Natural killer cell (primary cell): ENCODE results near the gene PTPRM. TPM values are rescaled to one million over a fixed set of nuclear protein-coding genes. Genes with fewer than 3 reads are reported as not detected.

Experiments
- ATAC-seq, 3 donors: fragments of 150-1000 bp in 2 of 3; fragments of 200-7000 bp in 1 of 3; cut with Tn5 transposase; 1 replicate in 1 of 3; 2 replicates in 2 of 3; pipeline ENCODE4 v1.10.0; 2021; ENCODE audit warnings: mild to moderate bottlenecking in 2 of 3, moderate library complexity in 2 of 3
- DNase-seq, 2 donors: peaks; one replicate each; pipeline versions ENCODE4 v3.0.0 to v3.0.0-alpha.2; 2013 to 2021; ENCODE audit warnings: mixed read lengths in 1 of 2
- H3K27ac ChIP-seq: one replicate; pipeline ENCODE4 v1.5.1; 2013; ENCODE audit warnings: mild to moderate bottlenecking, low read length
- H3K27me3 ChIP-seq: one replicate; pipeline ENCODE4 v1.6.1; 2013; ENCODE audit warnings: low read length; ENCODE audit not compliant: control insufficient read depth, insufficient read depth
- H3K36me3 ChIP-seq: one replicate; pipeline ENCODE4 v1.6.1; 2013; ENCODE audit warnings: low read length; ENCODE audit not compliant: control insufficient read depth, insufficient read depth
- H3K4me1 ChIP-seq: one replicate; pipeline ENCODE4 v1.6.1; 2013; ENCODE audit warnings: low read length; ENCODE audit not compliant: control insufficient read depth, insufficient read depth
- H3K4me3 ChIP-seq: one replicate; pipeline ENCODE4 v1.5.1; 2013; ENCODE audit warnings: low read length
- H3K9me3 ChIP-seq: one replicate; pipeline ENCODE4 v1.6.1; 2013; ENCODE audit warnings: low read length; ENCODE audit not compliant: control insufficient read depth, insufficient read depth
- H3K27ac Mint-ChIP-seq, 2 donors: one replicate each; pipeline ENCODE4 v1.8.0; 2022; ENCODE audit warnings: mild to moderate bottlenecking in 2 of 2, mixed read lengths in 2 of 2, moderate library complexity in 1 of 2
- H3K27me3 Mint-ChIP-seq, 2 donors: one replicate each; pipeline ENCODE4 v1.8.0; 2022; ENCODE audit warnings: low read depth in 2 of 2, mixed read lengths in 2 of 2
- H3K36me3 Mint-ChIP-seq: one replicate; pipeline ENCODE4 v1.8.0; 2022; ENCODE audit warnings: mixed read lengths
- H3K4me1 Mint-ChIP-seq, 2 donors: one replicate each; pipeline ENCODE4 v1.8.0; 2022; ENCODE audit warnings: mixed read lengths in 2 of 2
- H3K4me3 Mint-ChIP-seq: one replicate; pipeline ENCODE4 v1.8.0; 2022; ENCODE audit warnings: mild to moderate bottlenecking, moderate library complexity, mixed read lengths
- H3K9me3 Mint-ChIP-seq, 2 donors: one replicate each; pipeline ENCODE4 v1.8.0; 2022; ENCODE audit warnings: mixed read lengths in 2 of 2
- WGBS: methylation state at CpG from one replicate; pipeline ENCODE4 v1.1.7; 2013; ENCODE audit warnings: missing lambda C conversion rate; ENCODE audit not compliant: insufficient coverage; 5-methylcytosine and 5-hydroxymethylcytosine counted together
- intact Hi-C: fragments of 100-400 bp; cut with micrococcal nuclease; formaldehyde crosslinking; loops from one replicate; pipeline ENCODE4 v1.14.2; 2022
- total RNA-seq, 4 donors: library from RNA; stranded (reverse); fragments of 120-200 nt in 1 of 4; gene quantifications; one replicate each; pipeline versions ENCODE4 v1.2.3 to v1.2.4, GENCODE V29; 2013 to 2022
- TF ChIP-seq, protein P1 (sequence below): fragments of 200-600 bp; IDR thresholded peaks from one replicate; pipeline ENCODE4 v1.8.0; 2022; ENCODE audit warnings: antibody characterized with exemption

Gene PTPRM
- total RNA-seq, 3 donors from 2014 or later (not counting 1 experiment from before 2014, with no cell fraction given) = 5.0 to 13.2 (median 12.1) TPM

DNA sequence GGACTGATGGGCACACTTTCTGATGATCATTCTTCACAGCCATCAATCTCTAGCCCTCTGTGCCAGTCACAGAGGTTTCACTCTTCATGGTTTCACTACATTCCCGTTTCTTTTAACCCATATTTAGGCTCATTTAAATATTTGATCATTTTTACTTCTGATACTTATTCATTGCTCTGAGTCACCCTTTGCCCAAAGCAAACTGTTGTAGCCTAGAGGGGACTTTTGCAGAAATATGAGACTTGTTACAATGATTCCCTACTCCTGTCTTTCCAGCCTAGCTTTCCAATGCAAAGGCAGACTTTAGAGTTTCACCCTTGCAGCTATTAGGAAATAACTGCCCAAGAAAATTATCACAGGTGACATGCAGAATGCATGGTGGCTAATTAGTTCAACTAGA is 444.2 kb downstream of the PTPRM start:
- Histone ChIP-seq H3K36me3 (no peaks in the 10 kb centered on the region), H3K9me3 (no peaks in the 10 kb centered on the region), H3K27ac (no peak overlapping the region), H3K27me3 (no peaks in the 10 kb centered on the region), H3K4me3 (no peak overlapping the region), H3K4me1 (no peaks in the 10 kb centered on the region)
- TF ChIP-seq, protein P1, sequence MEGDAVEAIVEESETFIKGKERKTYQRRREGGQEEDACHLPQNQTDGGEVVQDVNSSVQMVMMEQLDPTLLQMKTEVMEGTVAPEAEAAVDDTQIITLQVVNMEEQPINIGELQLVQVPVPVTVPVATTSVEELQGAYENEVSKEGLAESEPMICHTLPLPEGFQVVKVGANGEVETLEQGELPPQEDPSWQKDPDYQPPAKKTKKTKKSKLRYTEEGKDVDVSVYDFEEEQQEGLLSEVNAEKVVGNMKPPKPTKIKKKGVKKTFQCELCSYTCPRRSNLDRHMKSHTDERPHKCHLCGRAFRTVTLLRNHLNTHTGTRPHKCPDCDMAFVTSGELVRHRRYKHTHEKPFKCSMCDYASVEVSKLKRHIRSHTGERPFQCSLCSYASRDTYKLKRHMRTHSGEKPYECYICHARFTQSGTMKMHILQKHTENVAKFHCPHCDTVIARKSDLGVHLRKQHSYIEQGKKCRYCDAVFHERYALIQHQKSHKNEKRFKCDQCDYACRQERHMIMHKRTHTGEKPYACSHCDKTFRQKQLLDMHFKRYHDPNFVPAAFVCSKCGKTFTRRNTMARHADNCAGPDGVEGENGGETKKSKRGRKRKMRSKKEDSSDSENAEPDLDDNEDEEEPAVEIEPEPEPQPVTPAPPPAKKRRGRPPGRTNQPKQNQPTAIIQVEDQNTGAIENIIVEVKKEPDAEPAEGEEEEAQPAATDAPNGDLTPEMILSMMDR = no peak
- Mint-ChIP-seq H3K27me3 (no peaks in the 10 kb centered on the region), H3K9me3 (peaks cover 4 to 7% of the 10 kb centered on the region in 2 donors), H3K36me3 (no peaks in the 10 kb centered on the region), H3K4me3 (no peak overlapping the region), H3K4me1 (no peaks in the 10 kb centered on the region), H3K27ac (no peak overlapping the region)
- intact Hi-C loops = no loop called here
- ATAC-seq = no peak
- 64% methylated on average over 1 of the region's 1 CpG for WGBS
- DNase-seq = no peak

DNA sequence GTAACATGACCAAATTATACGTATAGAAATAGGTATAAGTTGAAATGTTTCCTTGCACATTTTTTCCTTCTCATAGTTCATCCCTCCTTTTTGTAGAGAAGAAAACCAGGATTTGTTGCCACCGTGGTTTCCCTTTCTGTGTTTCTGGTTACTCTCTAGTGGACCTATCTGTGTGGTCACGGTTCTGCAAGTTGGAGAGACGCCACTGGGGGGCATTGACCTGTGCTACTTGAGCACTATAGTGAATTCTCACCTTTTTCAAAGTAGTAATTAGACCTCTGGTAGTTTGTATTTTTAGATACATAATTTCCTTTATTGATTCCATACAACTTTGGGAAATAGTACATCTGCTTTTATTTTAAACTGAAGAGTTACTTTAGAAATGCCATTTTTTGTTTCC is 444.8 kb downstream of the PTPRM start:
- Mint-ChIP-seq H3K36me3 (no peaks in the 10 kb centered on the region), H3K27me3 (no peaks in the 10 kb centered on the region), H3K4me3 (no peak overlapping the region), H3K9me3 (peaks cover 4 to 7% of the 10 kb centered on the region in 2 donors), H3K4me1 (no peaks in the 10 kb centered on the region), H3K27ac (no peak overlapping the region)
- no peak overlapping the region for H3K27ac ChIP-seq
- intact Hi-C loops = no loop called here
- H3K27me3 ChIP-seq = no peaks in the 10 kb centered on the region
- H3K4me3 ChIP-seq = no peak overlapping the region
- TF ChIP-seq, protein P1 = no peak
- H3K9me3 ChIP-seq = no peaks in the 10 kb centered on the region
- H3K4me1 ChIP-seq = no peaks in the 10 kb centered on the region
- no peaks in the 10 kb centered on the region for H3K36me3 ChIP-seq
- 76% methylated on average over 3 of the region's 4 CpGs for WGBS
- no peak for DNase-seq
- no peak for ATAC-seq

DNA sequence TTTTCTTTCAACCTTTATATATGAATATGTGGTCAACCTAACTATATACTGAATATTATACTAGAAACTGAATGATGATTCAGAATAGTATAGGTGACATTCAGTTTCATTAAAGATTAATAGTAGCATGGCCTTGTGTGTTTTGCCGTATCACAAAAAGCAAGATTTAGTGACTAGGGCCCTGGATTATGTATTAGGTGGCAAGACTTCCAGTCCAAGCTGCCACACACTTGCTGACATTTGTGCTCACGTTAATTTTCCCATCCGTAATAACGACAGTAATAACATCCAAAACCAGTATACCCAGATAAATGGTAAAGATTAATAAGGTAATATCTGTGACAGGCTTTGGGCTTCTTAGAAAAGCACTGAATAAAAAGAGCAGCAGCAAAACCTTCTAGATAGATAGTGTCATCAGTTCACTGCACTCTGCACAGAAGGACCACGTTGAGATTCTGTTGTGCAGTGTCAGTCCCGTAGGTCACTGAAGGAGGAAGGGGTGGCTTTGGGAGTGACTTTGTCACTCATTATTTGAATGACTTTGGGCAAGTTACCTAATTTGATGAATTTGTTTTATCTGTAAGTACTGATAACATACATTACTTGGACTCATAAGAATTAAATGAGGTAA is 451.7 kb downstream of the PTPRM start:
- Mint-ChIP-seq H3K9me3 (peaks cover 0 to 4% of the 10 kb centered on the region in 2 donors), H3K27me3 (no peaks in the 10 kb centered on the region), H3K4me1 (no peaks in the 10 kb centered on the region), H3K36me3 (no peaks in the 10 kb centered on the region), H3K27ac (no peak overlapping the region), H3K4me3 (no peak overlapping the region)
- Histone ChIP-seq H3K36me3 (no peaks in the 10 kb centered on the region), H3K27ac (no peak overlapping the region), H3K4me1 (no peaks in the 10 kb centered on the region), H3K27me3 (no peaks in the 10 kb centered on the region), H3K9me3 (no peaks in the 10 kb centered on the region), H3K4me3 (no peak overlapping the region)
- intact Hi-C loops = no loop called here
- 96% methylated on average over 4 of the region's 6 CpGs for WGBS
- DNase-seq = no peak
- no peak for ATAC-seq
- TF ChIP-seq, protein P1 = no peak

DNA sequence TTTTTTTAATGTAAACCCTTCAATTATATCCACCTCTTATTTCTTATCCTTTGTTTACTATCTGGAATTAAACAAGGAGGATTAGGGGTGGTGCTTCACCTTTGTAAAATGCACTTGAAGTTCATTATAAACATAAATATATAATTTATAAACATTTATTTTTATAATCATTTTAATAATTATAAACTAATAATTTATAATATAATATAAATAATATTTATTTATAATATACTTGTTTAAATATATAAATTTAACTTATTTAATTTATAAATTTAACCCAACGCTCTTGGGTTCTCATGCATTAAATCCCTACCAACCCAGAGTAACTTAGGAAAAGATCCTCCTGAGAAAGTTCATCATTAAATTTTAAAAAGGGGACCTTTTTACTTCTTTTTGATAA is 452.5 kb downstream of the PTPRM start:
- TF ChIP-seq, protein P1 = no peak
- Mint-ChIP-seq H3K36me3 (no peaks in the 10 kb centered on the region), H3K4me3 (no peak overlapping the region), H3K9me3 (peaks cover 0 to 4% of the 10 kb centered on the region in 2 donors), H3K4me1 (no peaks in the 10 kb centered on the region), H3K27me3 (no peaks in the 10 kb centered on the region), H3K27ac (no peak overlapping the region)
- intact Hi-C loops = no loop called here
- WGBS = no CpG with 5 or more reads among the region's 1 CpG
- no peak for ATAC-seq
- Histone ChIP-seq H3K4me1 (no peaks in the 10 kb centered on the region), H3K27me3 (no peaks in the 10 kb centered on the region), H3K4me3 (no peak overlapping the region), H3K27ac (no peak overlapping the region), H3K9me3 (no peaks in the 10 kb centered on the region), H3K36me3 (no peaks in the 10 kb centered on the region)
- no peak for DNase-seq
